Left lung (tissue), 14 donors: Measurements from ENCODE around the gene IFT172. TPM values are rescaled to one million over a fixed set of nuclear protein-coding genes. Genes with fewer than 3 reads are reported as not detected.
A peak's percentile ranks its signal among the peaks of the same experiment; 100 is the strongest.
"Not testable (repeated sequence)": the region's sequence is repeated elsewhere in the genome, so short reads cannot be mapped to it uniquely, and the experiment has no call there.

Source experiments
- ATAC-seq: fragments of 200-7000 bp; cut with Tn5 transposase; one replicate; pipeline ENCODE4 v1.9.1; 2020; ENCODE audit warnings: moderate library complexity
- DNase-seq, 4 donors: peaks; one replicate each; pipeline ENCODE4 v3.0.0-alpha.2; 2013 to 2020
- H3K27ac ChIP-seq, 2 donors: fragments of 200-600 bp; sonication (generic) in 1 of 2; one replicate each; pipeline versions ENCODE4 v1.5.0 to v1.8.0; 2020 to 2021
- H3K27me3 ChIP-seq, 2 donors: fragments of 200-600 bp; sonication (generic) in 1 of 2; one replicate each; pipeline versions ENCODE4 v1.5.0 to v1.8.0; 2020 to 2021
- H3K36me3 ChIP-seq, 2 donors: fragments of 200-600 bp; sonication (generic) in 1 of 2; one replicate each; pipeline versions ENCODE4 v1.5.0 to v1.8.0; 2020 to 2021
- H3K4me1 ChIP-seq, 2 donors: fragments of 200-600 bp; one replicate each; pipeline ENCODE4 v1.8.0; 2021
- H3K4me3 ChIP-seq, 2 donors: fragments of 200-600 bp; sonication (generic) in 1 of 2; one replicate each; pipeline versions ENCODE4 v1.5.0 to v1.8.0; 2020 to 2021; ENCODE audit warnings: mild to moderate bottlenecking in 1 of 2
- H3K9me3 ChIP-seq, 2 donors: fragments of 200-600 bp; sonication (generic) in 1 of 2; one replicate each; pipeline versions ENCODE4 v1.5.0 to v1.8.0; 2020 to 2021
- CTCF ChIP-seq, 2 donors: fragments of 200-600 bp; sonication (generic) in 1 of 2; IDR thresholded peaks; one replicate each; pipeline versions ENCODE4 v1.5.0 to v1.8.0; 2021; ENCODE audit warnings: antibody characterized with exemption in 2 of 2
- intact Hi-C, 2 donors: fragments of 100-400 bp; cut with DNase I; formaldehyde crosslinking; loops; one replicate each; pipeline versions ENCODE4 v1.11.2 to v1.14.2; 2022
- long read RNA-seq, 12 donors: library from polyadenylated mRNA in 2 of 12; unstranded in 2 of 12; transcript quantifications; one replicate each; pipeline ENCODE4 v2.0.0 and lab custom pipeline, GENCODE V29; 2019 to 2026
- polyA plus RNA-seq, 6 donors: library from polyadenylated mRNA; unstranded; fragments of 120-200 nt; gene quantifications; one replicate each; pipeline ENCODE4 v1.2.1, GENCODE V29; 2013; ENCODE audit not compliant: insufficient read length in 6 of 6
- total RNA-seq, 2 donors: library from RNA; stranded (reverse); fragmentation: NEBNext Ultra II Directional; extraction: Animal tissue kit (Norgen Biotek cat#: 25700); gene quantifications; one replicate each; pipeline ENCODE4 v1.2.1, GENCODE V29; 2021
- donor health status: DM: no; HTN: yes; CAD: no.
- donor health status: DM: no; HTN: no; CAD: no.

IFT172 gene
- total RNA-seq (10 to 100 TPM; 21.0 to 23.8 TPM), polyA plus RNA-seq (10 to 100 TPM; 42.8 to 65.3 (median 55.6) TPM)
- long read RNA-seq, donor 1, partial matches to known transcripts: 0 of 3 reads
- long read RNA-seq, donor 1, other reads (novel, unspliced or antisense): 0 of 3 reads
- long read RNA-seq, donor 2, partial matches to known transcripts: 0 of 1 reads
- long read RNA-seq, donor 2, other reads (novel, unspliced or antisense): 0 of 1 reads
- long read RNA-seq, donor 3, partial matches to known transcripts: 0 of 1 reads
- long read RNA-seq, donor 3, other reads (novel, unspliced or antisense): 0 of 1 reads
- long read RNA-seq, donor 4, partial matches to known transcripts: 2 of 3 reads
- long read RNA-seq, donor 4, other reads (novel, unspliced or antisense): 0 of 3 reads
- long read RNA-seq, donor 5: 0 reads
- long read RNA-seq, donor 6, full-length matches to known transcripts: 2 of 2 reads
- long read RNA-seq, donor 6, partial matches to known transcripts: 0 of 2 reads
- long read RNA-seq, donor 6, other reads (novel, unspliced or antisense): 0 of 2 reads
- long read RNA-seq, donor 7: 0 reads
- long read RNA-seq, donor 8: 0 reads
- long read RNA-seq, donor 9: 0 reads
- long read RNA-seq, donor 10, partial matches to known transcripts: 0 of 4 reads
- long read RNA-seq, donor 10, other reads (novel, unspliced or antisense): 4 of 4 reads
- long read RNA-seq, donor 11, full-length matches to known transcripts: 1 of 1 reads
- long read RNA-seq, donor 11, partial matches to known transcripts: 0 of 1 reads
- long read RNA-seq, donor 11, other reads (novel, unspliced or antisense): 0 of 1 reads
- long read RNA-seq, donor 12: 0 reads

GRCh38 chr2:27489498-27490397 lies at the start of gene IFT172:
Gene IFT172, minus strand, starts transcription at chr2:27489743. Its CDS starts 90 bp downstream, at chr2:27489653.
- Histone ChIP-seq H3K4me3 (peak within 1 kb of the TSS; percentile 52 to 60), H3K9me3 (no peaks in the 10 kb centered on the region), H3K27ac (peak within 1 kb of the TSS; percentile 71 to 75), H3K27me3 (peaks cover 0 to 17% of the 10 kb centered on the region in 2 donors), H3K36me3 (no peaks in the 10 kb centered on the region), H3K4me1 (peaks cover 10 to 18% of the 10 kb centered on the region in 2 donors)
- ATAC-seq (peak; percentile 98), DNase-seq (peak; percentile 95 to 100 (median 99))
- intact Hi-C loops: no loop called here
- TF ChIP-seq CTCF (IDR thresholded peaks at IDR 0.05): no peak

- intact Hi-C loops, ATAC-seq, DNase-seq: not testable (repeated sequence)
Observed at GRCh38 chr2:27538839-27539450, 49.4 kb upstream of the IFT172 start.

GRCh38 chr2:27537287-27537686 lies 47.7 kb upstream of the IFT172 start:
- no peak for TF ChIP-seq CTCF (IDR thresholded peaks at IDR 0.05)
- Histone ChIP-seq H3K9me3 (no peaks in the 10 kb centered on the region), H3K27ac (no peak overlapping the region), H3K4me3 (no peak overlapping the region), H3K36me3 (no peaks in the 10 kb centered on the region), H3K4me1 (no peaks in the 10 kb centered on the region), H3K27me3 (peaks cover 0 to 7% of the 10 kb centered on the region in 2 donors)
- intact Hi-C loops: no loop called here
- DNase-seq (no peak), ATAC-seq (no peak)

More at GRCh38 chr2:27538839-27539450, 49.4 kb upstream of the IFT172 start:
- not testable (repeated sequence) for H3K27ac ChIP-seq, H3K4me1 ChIP-seq, H3K36me3 ChIP-seq, H3K9me3 ChIP-seq, H3K27me3 ChIP-seq, H3K4me3 ChIP-seq

GRCh38 chr2:27531983-27532382 lies 42.4 kb upstream of the IFT172 start:
- H3K27me3 ChIP-seq: peaks cover 0 to 10% of the 10 kb centered on the region in 2 donors
- H3K4me3 ChIP-seq: no peak overlapping the region
- H3K4me1 ChIP-seq: no peaks in the 10 kb centered on the region
- ATAC-seq (no peak), DNase-seq (peak in 1 of 4 donors; percentile 10)
- no peaks in the 10 kb centered on the region for H3K9me3 ChIP-seq
- no peak for TF ChIP-seq CTCF (IDR thresholded peaks at IDR 0.05)
- no peak overlapping the region for H3K27ac ChIP-seq
- intact Hi-C loops: no loop called here
- H3K36me3 ChIP-seq: no peaks in the 10 kb centered on the region

GRCh38 chr2:27527182-27527581 lies 37.6 kb upstream of the IFT172 start:
- DNase-seq: no peak
- Histone ChIP-seq H3K27ac (no peak overlapping the region), H3K36me3 (no peaks in the 10 kb centered on the region), H3K9me3 (no peaks in the 10 kb centered on the region), H3K4me3 (no peak overlapping the region), H3K27me3 (peaks cover 0 to 9% of the 10 kb centered on the region in 2 donors), H3K4me1 (no peaks in the 10 kb centered on the region)
- ATAC-seq: no peak
- intact Hi-C loops: no loop called here
- no peak for TF ChIP-seq CTCF (IDR thresholded peaks at IDR 0.05)
